Memory B cell (primary cell): ENCODE data around the gene GNAQ.
"Not testable (repeated sequence)": the region's sequence is repeated elsewhere in the genome, so short reads cannot be mapped to it uniquely, and the experiment has no call there.

Experiments used
- ATAC-seq: fragments of 150-1000 bp; cut with Tn5 transposase; 2 replicates; pipeline ENCODE4 v1.10.0; 2021; ENCODE audit warnings: low read depth, mild to moderate bottlenecking, moderate library complexity
- DNase-seq, 2 donors: peaks; one replicate each; pipeline ENCODE4 v3.0.0; 2022; ENCODE audit warnings: low spot score in 2 of 2
- H3K27ac Mint-ChIP-seq: one replicate; pipeline ENCODE4 v1.8.0; 2022; ENCODE audit warnings: mild to moderate bottlenecking, moderate library complexity, mixed read lengths
- H3K27me3 Mint-ChIP-seq: one replicate; pipeline ENCODE4 v1.8.0; 2022; ENCODE audit warnings: mixed read lengths
- H3K36me3 Mint-ChIP-seq: one replicate; pipeline ENCODE4 v1.8.0; 2022; ENCODE audit warnings: mild to moderate bottlenecking, mixed read lengths
- H3K4me1 Mint-ChIP-seq: one replicate; pipeline ENCODE4 v1.8.0; 2022; ENCODE audit warnings: mixed read lengths
- H3K4me3 Mint-ChIP-seq: one replicate; pipeline ENCODE4 v1.8.0; 2022; ENCODE audit warnings: mild to moderate bottlenecking, moderate library complexity, mixed read lengths
- H3K9me3 Mint-ChIP-seq: one replicate; pipeline ENCODE4 v1.8.0; 2022; ENCODE audit warnings: mixed read lengths

Gene GNAQ

GRCh38 chr9:77766587-77766986, 265.0 kb downstream of the GNAQ start:
- no peak for ATAC-seq
- DNase-seq, result no peak
- H3K4me3 Mint-ChIP-seq, result no peak overlapping the region
- no peak overlapping the region for H3K27ac Mint-ChIP-seq
- H3K27me3 Mint-ChIP-seq, result peaks cover 4% of the 10 kb centered on the region
- H3K4me1 Mint-ChIP-seq, result no peaks in the 10 kb centered on the region
- H3K9me3 Mint-ChIP-seq, result peaks cover 2% of the 10 kb centered on the region
- H3K36me3 Mint-ChIP-seq, result no peaks in the 10 kb centered on the region

GRCh38 chr9:77765781-77766259, 265.8 kb downstream of the GNAQ start:
- H3K4me1 Mint-ChIP-seq, result no peaks in the 10 kb centered on the region
- ATAC-seq (no peak), DNase-seq (no peak)
- H3K9me3 Mint-ChIP-seq, result peaks cover 2% of the 10 kb centered on the region
- no peaks in the 10 kb centered on the region for H3K36me3 Mint-ChIP-seq
- H3K27ac Mint-ChIP-seq, result no peak overlapping the region
- H3K27me3 Mint-ChIP-seq, result peaks cover 4% of the 10 kb centered on the region
- H3K4me3 Mint-ChIP-seq, result no peak overlapping the region

GRCh38 chr9:77764894-77765780, 266.5 kb downstream of the GNAQ start:
- ATAC-seq (no peak), DNase-seq (no peak)
- H3K9me3 Mint-ChIP-seq, result peaks cover 2% of the 10 kb centered on the region
- no peaks in the 10 kb centered on the region for H3K36me3 Mint-ChIP-seq
- H3K27me3 Mint-ChIP-seq, result peaks cover 4% of the 10 kb centered on the region
- no peaks in the 10 kb centered on the region for H3K4me1 Mint-ChIP-seq
- H3K27ac Mint-ChIP-seq, result no peak overlapping the region
- H3K4me3 Mint-ChIP-seq, result no peak overlapping the region

GRCh38 chr9:77763566-77763965, 268.0 kb downstream of the GNAQ start:
- H3K27ac Mint-ChIP-seq, result no peak overlapping the region
- peaks cover 2% of the 10 kb centered on the region for H3K9me3 Mint-ChIP-seq
- no peak for DNase-seq
- no peaks in the 10 kb centered on the region for H3K4me1 Mint-ChIP-seq
- no peaks in the 10 kb centered on the region for H3K36me3 Mint-ChIP-seq
- no peak for ATAC-seq
- peaks cover 6% of the 10 kb centered on the region for H3K27me3 Mint-ChIP-seq
- no peak overlapping the region for H3K4me3 Mint-ChIP-seq

- H3K27ac Mint-ChIP-seq, H3K36me3 Mint-ChIP-seq, H3K27me3 Mint-ChIP-seq, ATAC-seq, DNase-seq, H3K4me1 Mint-ChIP-seq, H3K9me3 Mint-ChIP-seq, H3K4me3 Mint-ChIP-seq: not testable (repeated sequence)
Observed at GRCh38 chr9:77760919-77761318, 270.7 kb downstream of the GNAQ start.

GRCh38 chr9:77759391-77759790, 272.2 kb downstream of the GNAQ start:
- H3K9me3 Mint-ChIP-seq, result peaks cover 1% of the 10 kb centered on the region
- no peak overlapping the region for H3K27ac Mint-ChIP-seq
- no peaks in the 10 kb centered on the region for H3K4me1 Mint-ChIP-seq
- no peak overlapping the region for H3K4me3 Mint-ChIP-seq
- ATAC-seq (no peak), DNase-seq (no peak)
- H3K27me3 Mint-ChIP-seq, result peaks cover 2% of the 10 kb centered on the region
- no peaks in the 10 kb centered on the region for H3K36me3 Mint-ChIP-seq

GRCh38 chr9:77756449-77756848, 275.2 kb downstream of the GNAQ start:
- H3K27ac Mint-ChIP-seq, result no peak overlapping the region
- H3K9me3 Mint-ChIP-seq, result peaks cover 1% of the 10 kb centered on the region
- H3K4me1 Mint-ChIP-seq, result no peaks in the 10 kb centered on the region
- no peak overlapping the region for H3K4me3 Mint-ChIP-seq
- peaks cover 4% of the 10 kb centered on the region for H3K27me3 Mint-ChIP-seq
- no peak for DNase-seq
- no peaks in the 10 kb centered on the region for H3K36me3 Mint-ChIP-seq
- no peak for ATAC-seq

GRCh38 chr9:77753180-77753579, 278.4 kb downstream of the GNAQ start:
- Mint-ChIP-seq H3K27me3 (peaks cover 3% of the 10 kb centered on the region), H3K4me3 (no peak overlapping the region), H3K9me3 (peaks cover 1% of the 10 kb centered on the region), H3K4me1 (no peaks in the 10 kb centered on the region), H3K36me3 (no peaks in the 10 kb centered on the region), H3K27ac (no peak overlapping the region)
- ATAC-seq (no peak), DNase-seq (no peak)

- Mint-ChIP-seq H3K4me3 (no peak overlapping the region), H3K27ac (no peak overlapping the region), H3K27me3 (peaks cover 3% of the 10 kb centered on the region), H3K36me3 (no peaks in the 10 kb centered on the region), H3K4me1 (no peaks in the 10 kb centered on the region), H3K9me3 (peaks cover 1% of the 10 kb centered on the region)
- DNase-seq, result no peak
- no peak for ATAC-seq
Observed at GRCh38 chr9:77752554-77752953, 279.1 kb downstream of the GNAQ start.

- H3K36me3 Mint-ChIP-seq, result no peaks in the 10 kb centered on the region
- no peak for DNase-seq
- no peak overlapping the region for H3K4me3 Mint-ChIP-seq
- peaks cover 3% of the 10 kb centered on the region for H3K27me3 Mint-ChIP-seq
- ATAC-seq, result no peak
- no peaks in the 10 kb centered on the region for H3K9me3 Mint-ChIP-seq
- no peak overlapping the region for H3K27ac Mint-ChIP-seq
- no peaks in the 10 kb centered on the region for H3K4me1 Mint-ChIP-seq
Observed at GRCh38 chr9:77751341-77752091, 280.1 kb downstream of the GNAQ start.

GRCh38 chr9:77750981-77751340, 280.6 kb downstream of the GNAQ start:
- Mint-ChIP-seq H3K4me1 (no peaks in the 10 kb centered on the region), H3K4me3 (no peak overlapping the region), H3K27me3 (peaks cover 3% of the 10 kb centered on the region), H3K27ac (no peak overlapping the region), H3K36me3 (no peaks in the 10 kb centered on the region), H3K9me3 (no peaks in the 10 kb centered on the region)
- ATAC-seq (no peak), DNase-seq (no peak)

- H3K4me3 Mint-ChIP-seq, result no peak overlapping the region
- H3K4me1 Mint-ChIP-seq, result no peaks in the 10 kb centered on the region
- peaks cover 3% of the 10 kb centered on the region for H3K27me3 Mint-ChIP-seq
- ATAC-seq (no peak), DNase-seq (no peak)
- H3K36me3 Mint-ChIP-seq, result no peaks in the 10 kb centered on the region
- H3K9me3 Mint-ChIP-seq, result no peaks in the 10 kb centered on the region
- H3K27ac Mint-ChIP-seq, result no peak overlapping the region
Observed at GRCh38 chr9:77750284-77750683, 281.3 kb downstream of the GNAQ start.

- Mint-ChIP-seq H3K27me3 (peaks cover 3% of the 10 kb centered on the region), H3K27ac (no peak overlapping the region)
Observed at GRCh38 chr9:77748214-77748772, 283.3 kb downstream of the GNAQ start.

GRCh38 chr9:77747163-77747562, 284.4 kb downstream of the GNAQ start:
- no peak for DNase-seq
- no peak for ATAC-seq
- Mint-ChIP-seq H3K9me3 (no peaks in the 10 kb centered on the region), H3K36me3 (no peaks in the 10 kb centered on the region), H3K4me3 (no peak overlapping the region), H3K4me1 (no peaks in the 10 kb centered on the region), H3K27me3 (peaks cover 3% of the 10 kb centered on the region), H3K27ac (no peak overlapping the region)

More at GRCh38 chr9:77748214-77748772, 283.3 kb downstream of the GNAQ start:
- no peaks in the 10 kb centered on the region for H3K36me3 Mint-ChIP-seq
- H3K9me3 Mint-ChIP-seq, result no peaks in the 10 kb centered on the region
- no peak overlapping the region for H3K4me3 Mint-ChIP-seq
- H3K4me1 Mint-ChIP-seq, result no peaks in the 10 kb centered on the region
- DNase-seq, result no peak
- ATAC-seq, result no peak
